NCI-H2029 treated with DMSO at 0.1 percent for 48 hours (cell line): ENCODE results near the gene FAM181B.

ENCODE experiments used
- DNase-seq: peaks from one replicate; lab custom pipeline; 2025; lab: John Stamatoyannopoulos, UW

Gene FAM181B

GRCh38 chr11:82733444-82734119, at the start of gene FAM181B:
FAM181B (minus strand) TSS chr11:82733864; CDS start chr11:82733729, 135 bp downstream.
- no peak for DNase-seq

GRCh38 chr11:82782825-82783374, 49.2 kb upstream of the FAM181B start:
- no peak for DNase-seq

GRCh38 chr11:82778776-82779175, 45.1 kb upstream of the FAM181B start:
- DNase-seq, result no peak

GRCh38 chr11:82776377-82776776, 42.7 kb upstream of the FAM181B start:
- no peak for DNase-seq

GRCh38 chr11:82775736-82776346, 42.2 kb upstream of the FAM181B start:
- DNase-seq, result no peak

GRCh38 chr11:82775218-82775617, 41.6 kb upstream of the FAM181B start:
- DNase-seq, result no peak

- no peak for DNase-seq
Measured at GRCh38 chr11:82771781-82772180, 38.1 kb upstream of the FAM181B start.

- no peak for DNase-seq
Measured at GRCh38 chr11:82767123-82767522, 33.5 kb upstream of the FAM181B start.

- DNase-seq, result no peak
Measured at GRCh38 chr11:82765466-82766034, 31.9 kb upstream of the FAM181B start.

GRCh38 chr11:82763167-82763566, 29.5 kb upstream of the FAM181B start:
- DNase-seq, result no peak

- DNase-seq, result no peak
Measured at GRCh38 chr11:82759649-82760048, 26.0 kb upstream of the FAM181B start.

GRCh38 chr11:82757660-82758357, 24.1 kb upstream of the FAM181B start:
- DNase-seq, result no peak

GRCh38 chr11:82756765-82757639, 23.3 kb upstream of the FAM181B start:
- DNase-seq, result no peak

GRCh38 chr11:82754410-82754809, 20.7 kb upstream of the FAM181B start:
- DNase-seq, result no peak

- no peak for DNase-seq
Measured at GRCh38 chr11:82753921-82754320, 20.3 kb upstream of the FAM181B start.

GRCh38 chr11:82752801-82753200, 19.1 kb upstream of the FAM181B start:
- no peak for DNase-seq

GRCh38 chr11:82750643-82751139, 17.0 kb upstream of the FAM181B start:
- DNase-seq, result no peak

GRCh38 chr11:82747471-82747870, 13.8 kb upstream of the FAM181B start:
- no peak for DNase-seq

- no peak for DNase-seq
Measured at GRCh38 chr11:82738091-82738490, 4.4 kb upstream of the FAM181B start.

GRCh38 chr11:82734120-82734479, 436 bp upstream of the FAM181B start:
- no peak for DNase-seq

- no peak for DNase-seq
Measured at GRCh38 chr11:82732734-82733443, 775 bp downstream of the FAM181B start.
